Prostate gland (tissue), 2 donors: ENCODE data around the gene TNK2. TPM values are rescaled to one million over a fixed set of nuclear protein-coding genes. Genes with fewer than 3 reads are reported as not detected.

Experiments
- DNase-seq: peaks from one replicate; pipeline ENCODE4 v3.0.0-alpha.2; 2019; ENCODE audit warnings: low spot score
- H3K27ac ChIP-seq, 2 donors: fragments of 200-600 bp; sonication (generic); 2 replicates each; pipeline ENCODE4 v1.5.1; 2017 to 2019
- H3K27me3 ChIP-seq: fragments of 200-600 bp; sonication (generic); replicated peaks from 2 replicates; pipeline ENCODE4 v1.5.1; 2019; ENCODE audit not compliant: insufficient read depth
- H3K36me3 ChIP-seq, 2 donors: fragments of 200-600 bp; sonication (generic); 1 replicate in 1 of 2; 2 replicates in 1 of 2; pipeline versions ENCODE4 v1.5.1 to v1.8.1; 2017 to 2019
- H3K4me1 ChIP-seq: fragments of 200-600 bp; sonication (generic); replicated peaks from 2 replicates; pipeline ENCODE4 v1.5.1; 2019
- H3K4me3 ChIP-seq, 2 donors: fragments of 200-600 bp; sonication (generic); 2 replicates each; pipeline ENCODE4 v1.5.1; 2017 to 2019
- H3K9me3 ChIP-seq: fragments of 200-600 bp; sonication (generic); 2 replicates; pipeline ENCODE4 v1.5.1; 2017
- CTCF ChIP-seq, 4 experiments: fragments of 200-600 bp in 2 of 4; fragments of 450-650 bp in 2 of 4; sonication (generic) in 2 of 4; IDR thresholded peaks; 1 replicate in 3 of 4; 2 replicates in 1 of 4; pipeline ENCODE4 v1.5.1; 2016 to 2019; ENCODE audit warnings: antibody characterized with exemption in 4 of 4, mild to moderate bottlenecking in 2 of 4, moderate library complexity in 2 of 4
- POLR2A ChIP-seq: fragments of 450-650 bp; IDR thresholded peaks from one replicate; pipeline ENCODE4 v1.6.1; 2016; ENCODE audit warnings: antibody characterized with exemption, mild to moderate bottlenecking
- POLR2AphosphoS5 ChIP-seq: sonication (generic); formaldehyde crosslinking; IDR thresholded peaks from one replicate; pipeline ENCODE4 v1.6.1; 2017; ENCODE audit warnings: antibody characterized with exemption
- WGBS: methylation state at CpG from one replicate; pipeline ENCODE4 v1.1.5; 2018; 5-methylcytosine and 5-hydroxymethylcytosine counted together
- intact Hi-C: fragments of 100-400 bp; cut with DNase I; formaldehyde crosslinking; loops from one replicate; pipeline ENCODE4 v1.14.2; 2022
- total RNA-seq, 2 donors: library from RNA; depleted of rRNA; stranded (reverse); fragments of >200 nt; gene quantifications; one replicate each; pipeline ENCODE4 v1.1.0, GENCODE V29; 2016

Gene TNK2
- total RNA-seq, 2 donors from 2014 or later, result 34.9 to 100 TPM

GRCh38 chr3:195929452-195929851 is 21.1 kb upstream of the TNK2 start:
- no peak overlapping the region for H3K4me3 ChIP-seq
- no peak overlapping the region for H3K27ac ChIP-seq
- no peaks in the 10 kb centered on the region for H3K4me1 ChIP-seq
- no peaks in the 10 kb centered on the region for H3K36me3 ChIP-seq
- intact Hi-C loops, result no loop called here
- H3K9me3 ChIP-seq, result no peaks in the 10 kb centered on the region
- no peak for TF ChIP-seq CTCF (IDR thresholded peaks at IDR 0.05)
- TF ChIP-seq POLR2A, result no peak
- TF ChIP-seq POLR2AphosphoS5, result no peak
- no peaks in the 10 kb centered on the region for H3K27me3 ChIP-seq
- 66% methylated on average over 3 of the region's 3 CpGs for WGBS
- DNase-seq, result no peak

- H3K36me3 ChIP-seq, result no peaks in the 10 kb centered on the region
- intact Hi-C loops, result no loop called here
- 52% methylated on average over 13 of the region's 13 CpGs for WGBS
- no peaks in the 10 kb centered on the region for H3K27me3 ChIP-seq
- no peaks in the 10 kb centered on the region for H3K9me3 ChIP-seq
- H3K27ac ChIP-seq, result no peak overlapping the region
- no peaks in the 10 kb centered on the region for H3K4me1 ChIP-seq
- no peak for DNase-seq
- H3K4me3 ChIP-seq, result no peak overlapping the region
- no peak for TF ChIP-seq POLR2AphosphoS5
- no peak for TF ChIP-seq POLR2A
- no peak for TF ChIP-seq CTCF (IDR thresholded peaks at IDR 0.05)
These were observed 13.0 kb upstream of the TNK2 start for GRCh38 chr3:195921334-195921791.

DNA sequence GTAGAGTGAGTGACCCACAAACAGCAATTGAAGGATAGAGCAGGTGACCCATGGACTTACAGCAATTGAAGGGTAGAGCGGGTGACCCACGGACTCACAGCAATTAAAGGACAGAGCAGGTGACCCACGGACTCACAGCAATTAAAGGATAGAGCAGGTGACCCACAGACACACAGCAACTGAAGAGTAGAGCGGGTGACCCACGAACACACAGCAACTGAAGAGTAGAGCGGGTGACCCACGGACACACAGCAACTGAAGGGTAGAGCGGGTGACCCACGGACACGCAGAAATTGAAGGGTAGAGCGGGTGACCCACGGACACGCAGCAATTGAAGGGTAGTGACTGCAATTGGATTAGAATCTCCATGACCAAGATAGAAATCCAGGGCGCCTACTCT is 9.8 kb upstream of the TNK2 start:
- DNase-seq, result no peak
- WGBS, result 88% methylated on average over 14 of the region's 14 CpGs

GRCh38 chr3:195916991-195917390 is 8.6 kb upstream of the TNK2 start:
- Histone ChIP-seq H3K4me3 (no peak overlapping the region), H3K4me1 (peaks cover 8% of the 10 kb centered on the region), H3K9me3 (no peaks in the 10 kb centered on the region), H3K36me3 (no peaks in the 10 kb centered on the region), H3K27ac (no peak overlapping the region), H3K27me3 (no peaks in the 10 kb centered on the region)
- no peak for DNase-seq
- 92% methylated on average over 9 of the region's 9 CpGs for WGBS
- intact Hi-C loops, result no loop called here
- TF ChIP-seq CTCF (IDR thresholded peaks at IDR 0.05) (no peak), POLR2A (no peak), POLR2AphosphoS5 (no peak)

More for the DNA sequence above, 9.8 kb upstream of the TNK2 start:
- H3K27ac ChIP-seq, result no peak overlapping the region
- peaks cover 5% of the 10 kb centered on the region for H3K4me1 ChIP-seq
- intact Hi-C loops, result no loop called here
- no peaks in the 10 kb centered on the region for H3K27me3 ChIP-seq
- TF ChIP-seq POLR2AphosphoS5, result no peak
- TF ChIP-seq CTCF (IDR thresholded peaks at IDR 0.05), result no peak
- TF ChIP-seq POLR2A, result no peak
- no peaks in the 10 kb centered on the region for H3K9me3 ChIP-seq
- H3K36me3 ChIP-seq, result no peaks in the 10 kb centered on the region
- no peak overlapping the region for H3K4me3 ChIP-seq

- Histone ChIP-seq H3K4me3 (no peak overlapping the region), H3K4me1 (peaks cover 13% of the 10 kb centered on the region), H3K9me3 (no peaks in the 10 kb centered on the region), H3K36me3 (no peaks in the 10 kb centered on the region), H3K27me3 (no peaks in the 10 kb centered on the region), H3K27ac (no peak overlapping the region)
- WGBS, result 41% methylated on average over 6 of the region's 6 CpGs
- intact Hi-C loops, result no loop called here
- no peak for DNase-seq
- TF ChIP-seq CTCF (IDR thresholded peaks at IDR 0.05) (no peak), POLR2AphosphoS5 (no peak), POLR2A (no peak)
These were observed 7.9 kb upstream of the TNK2 start for GRCh38 chr3:195916291-195916690.
